Right renal pelvis (tissue), 4 donors: ENCODE data around the gene RASAL2. TPM values are rescaled to one million over a fixed set of nuclear protein-coding genes. Genes with fewer than 3 reads are reported as not detected.
"Not testable (repeated sequence)": the region's sequence is repeated elsewhere in the genome, so short reads cannot be mapped to it uniquely, and the experiment has no call there.

ENCODE experiments used
- DNase-seq, 4 donors: peaks; one replicate each; pipeline ENCODE4 v3.0.0-alpha.2; 2013; ENCODE audit warnings: low read depth in 4 of 4, low spot score in 3 of 4, missing footprints in 1 of 4
- polyA plus RNA-seq, 4 donors: library from polyadenylated mRNA; unstranded; fragments of 120-200 nt; gene quantifications; one replicate each; pipeline ENCODE4 v1.2.1, GENCODE V29; 2013; ENCODE audit not compliant: insufficient read length in 4 of 4

RASAL2 gene
- polyA plus RNA-seq, 4 donors: 17.6 to 19.3 (median 19.1) TPM

- no peak for DNase-seq
Observed at GRCh38 chr1:178273707-178274410, 180.0 kb downstream of the RASAL2 start.

- no peak for DNase-seq
Observed at GRCh38 chr1:178275049-178275448, 181.1 kb downstream of the RASAL2 start.

- DNase-seq: no peak
Observed at GRCh38 chr1:178275553-178275952, 181.6 kb downstream of the RASAL2 start.

- DNase-seq: no peak
Observed at GRCh38 chr1:178277793-178278530, 184.1 kb downstream of the RASAL2 start.

GRCh38 chr1:178278916-178279686 is 185.2 kb downstream of the RASAL2 start:
- DNase-seq: no peak

GRCh38 chr1:178282949-178283367 is 189.1 kb downstream of the RASAL2 start:
- no peak for DNase-seq

- no peak for DNase-seq
Observed at GRCh38 chr1:178283409-178283808, 189.5 kb downstream of the RASAL2 start.

- DNase-seq: no peak
Observed at GRCh38 chr1:178284058-178284457, 190.2 kb downstream of the RASAL2 start.

GRCh38 chr1:178291166-178291565 is 197.3 kb downstream of the RASAL2 start:
- DNase-seq: no peak

- no peak for DNase-seq
Observed at GRCh38 chr1:178294654-178295053, 200.8 kb downstream of the RASAL2 start.

GRCh38 chr1:178300352-178300699 is 206.4 kb downstream of the RASAL2 start:
- no peak for DNase-seq

GRCh38 chr1:178301141-178301540 is 207.2 kb downstream of the RASAL2 start:
- DNase-seq: no peak

- no peak for DNase-seq
Observed at GRCh38 chr1:178307264-178307663, 213.4 kb downstream of the RASAL2 start.

GRCh38 chr1:178308438-178308837 is 214.5 kb downstream of the RASAL2 start:
- no peak for DNase-seq

GRCh38 chr1:178310685-178311105 is 216.8 kb downstream of the RASAL2 start:
- DNase-seq: peak; percentile 41 to 52 (median 50)

- no peak for DNase-seq
Observed at GRCh38 chr1:178311164-178311563, 217.3 kb downstream of the RASAL2 start.

GRCh38 chr1:178320280-178320982 is 226.5 kb downstream of the RASAL2 start:
- DNase-seq: not testable (repeated sequence)

GRCh38 chr1:178323067-178323466 is 229.2 kb downstream of the RASAL2 start:
- DNase-seq: no peak

- no peak for DNase-seq
Observed at GRCh38 chr1:178324003-178324402, 230.1 kb downstream of the RASAL2 start.

- no peak for DNase-seq
Observed at GRCh38 chr1:178328728-178329127, 234.8 kb downstream of the RASAL2 start.

GRCh38 chr1:178330153-178330552 is 236.2 kb downstream of the RASAL2 start:
- no peak for DNase-seq
